ENCODE measurements around the gene HOXA4. TPM values are rescaled to one million over a fixed set of nuclear protein-coding genes. Genes with fewer than 3 reads are reported as not detected.
A peak's percentile ranks its signal among the peaks of the same experiment; 100 is the strongest.

Gene HOXA4
- total and polyA plus RNA-seq, 2 donors (not counting 1 experiment from before 2014, with no cell fraction given): 0.33 to 3.6 TPM

- Histone ChIP-seq H3K4me3 (replicated peaks in 1 of 4; ENCODE audit: control extremely low read depth in 1 of 4, insufficient read depth in 1 of 4, low read depth in 3 of 4, low read length in 4 of 4) (no peak overlapping the region), H4K20me1 (ENCODE audit: control insufficient read depth, extremely low read depth, insufficient read depth, low read length) (no peaks in the 10 kb centered on the region), H3K79me2 (ENCODE audit: control insufficient read depth, insufficient read depth, low read length) (peaks cover 19% of the 10 kb centered on the region), H3K9ac (ENCODE audit: insufficient read depth, low read length) (no peak overlapping the region), H3K4me2 (ENCODE audit: extremely low read depth, insufficient read depth, low read length) (no peak overlapping the region), H3K27me3 (ENCODE audit: control insufficient read depth, insufficient read depth, low read length) (no peaks in the 10 kb centered on the region), H3K9me3 (ENCODE audit: control insufficient read depth, insufficient read depth, low read depth, low read length) (no peaks in the 10 kb centered on the region), H2AFZ (ENCODE audit: low read length) (no peak overlapping the region), H3K36me3 (ENCODE audit: control insufficient read depth, insufficient read depth, low read length) (no peaks in the 10 kb centered on the region), H3K27ac (ENCODE audit: insufficient read depth, low read length) (no peak overlapping the region), H3K4me1 (ENCODE audit: control insufficient read depth, extremely low read depth, insufficient read depth, low read length) (peaks cover 15% of the 10 kb centered on the region)
- peak in 1 of 2 donors; percentile 29 for DNase-seq (ENCODE audit: low read depth in 2 of 2)
- TF ChIP-seq CTCF (conservative IDR thresholded peaks at IDR 0.05 in 1 of 2, IDR thresholded peaks at IDR 0.05 in 1 of 2; ENCODE audit: low read depth in 1 of 2, low read length in 2 of 2) (no peak), EZH2 (IDR thresholded peaks at IDR 0.05; ENCODE audit: low read length, missing control alignments) (no peak)
Observed at GRCh38 chr7:27125986-27126394, 4.6 kb downstream of the HOXA4 start.

GRCh38 chr7:27124902-27125689 lies 5.5 kb downstream of the HOXA4 start:
- no peaks in the 10 kb centered on the region for H3K27me3 ChIP-seq (ENCODE audit: control insufficient read depth, insufficient read depth, low read length)
- peak overlapping the region in 1 of 4 experiments; percentile 57 for H3K4me3 ChIP-seq (replicated peaks in 1 of 4; ENCODE audit: control extremely low read depth in 1 of 4, insufficient read depth in 1 of 4, low read depth in 3 of 4, low read length in 4 of 4)
- no peak overlapping the region for H3K4me2 ChIP-seq (ENCODE audit: extremely low read depth, insufficient read depth, low read length)
- TF ChIP-seq EZH2 (IDR thresholded peaks at IDR 0.05; ENCODE audit: low read length, missing control alignments): no peak
- no peak overlapping the region for H3K9ac ChIP-seq (ENCODE audit: insufficient read depth, low read length)
- peaks cover 19% of the 10 kb centered on the region for H3K79me2 ChIP-seq (ENCODE audit: control insufficient read depth, insufficient read depth, low read length)
- no peak overlapping the region for H3K27ac ChIP-seq (ENCODE audit: insufficient read depth, low read length)
- H2AFZ ChIP-seq (ENCODE audit: low read length): no peak overlapping the region
- H3K4me1 ChIP-seq (ENCODE audit: control insufficient read depth, extremely low read depth, insufficient read depth, low read length): peaks cover 21% of the 10 kb centered on the region
- H4K20me1 ChIP-seq (ENCODE audit: control insufficient read depth, extremely low read depth, insufficient read depth, low read length): no peaks in the 10 kb centered on the region
- no peak for DNase-seq (ENCODE audit: low read depth in 2 of 2)
- H3K36me3 ChIP-seq (ENCODE audit: control insufficient read depth, insufficient read depth, low read length): no peaks in the 10 kb centered on the region
- no peaks in the 10 kb centered on the region for H3K9me3 ChIP-seq (ENCODE audit: control insufficient read depth, insufficient read depth, low read depth, low read length)

- H3K4me3 ChIP-seq (replicated peaks in 1 of 4; ENCODE audit: control extremely low read depth in 1 of 4, insufficient read depth in 1 of 4, low read depth in 3 of 4, low read length in 4 of 4): peak overlapping the region in 3 of 4 experiments; percentile 12 to 57 (median 32)
- H3K27ac ChIP-seq (ENCODE audit: insufficient read depth, low read length): peak overlapping the region; percentile 74
- no peaks in the 10 kb centered on the region for H4K20me1 ChIP-seq (ENCODE audit: control insufficient read depth, extremely low read depth, insufficient read depth, low read length)
- no peaks in the 10 kb centered on the region for H3K27me3 ChIP-seq (ENCODE audit: control insufficient read depth, insufficient read depth, low read length)
- no peaks in the 10 kb centered on the region for H3K36me3 ChIP-seq (ENCODE audit: control insufficient read depth, insufficient read depth, low read length)
- peaks cover 21% of the 10 kb centered on the region for H3K4me1 ChIP-seq (ENCODE audit: control insufficient read depth, extremely low read depth, insufficient read depth, low read length)
- TF ChIP-seq CTCF (conservative IDR thresholded peaks at IDR 0.05 in 1 of 2, IDR thresholded peaks at IDR 0.05 in 1 of 2; ENCODE audit: low read depth in 1 of 2, low read length in 2 of 2) (no peak), EZH2 (IDR thresholded peaks at IDR 0.05; ENCODE audit: low read length, missing control alignments) (no peak)
- H3K4me2 ChIP-seq (ENCODE audit: extremely low read depth, insufficient read depth, low read length): peak overlapping the region; percentile 90
- H2AFZ ChIP-seq (ENCODE audit: low read length): no peak overlapping the region
- H3K79me2 ChIP-seq (ENCODE audit: control insufficient read depth, insufficient read depth, low read length): peaks cover 22% of the 10 kb centered on the region
- DNase-seq (ENCODE audit: low read depth in 2 of 2): peak; percentile 91 to 97
- peak overlapping the region; percentile 42 for H3K9ac ChIP-seq (ENCODE audit: insufficient read depth, low read length)
- no peaks in the 10 kb centered on the region for H3K9me3 ChIP-seq (ENCODE audit: control insufficient read depth, insufficient read depth, low read depth, low read length)
Observed at GRCh38 chr7:27124096-27124901, 6.3 kb downstream of the HOXA4 start.

Measured in fibroblast of lung (primary cell).